Aorta (tissue), 5 donors: ENCODE data around the gene GNB1. TPM values are rescaled to one million over a fixed set of nuclear protein-coding genes. Genes with fewer than 3 reads are reported as not detected.

Experiments
- ATAC-seq: fragments of 200-7000 bp; cut with Tn5 transposase; one replicate; pipeline ENCODE4 v1.9.1; 2022; ENCODE audit warnings: moderate library complexity; ENCODE audit not compliant: low FRiP score
- DNase-seq, 2 donors: peaks; one replicate each; pipeline ENCODE4 v3.0.0-alpha.2; 2020
- H3K27ac ChIP-seq, 2 donors: one replicate each; pipeline ENCODE4 v1.5.1; 2013; ENCODE audit warnings: low read length in 2 of 2, mild to moderate bottlenecking in 2 of 2, moderate library complexity in 2 of 2, control low read depth in 1 of 2, inconsistent platforms in 1 of 2, low read depth in 1 of 2
- H3K27me3 ChIP-seq, 2 donors: one replicate each; pipeline ENCODE4 v1.6.1; 2013; ENCODE audit warnings: control low read depth in 1 of 2, low read length in 1 of 2, mild to moderate bottlenecking in 1 of 2, moderate library complexity in 1 of 2; ENCODE audit not compliant: insufficient read depth in 2 of 2, control insufficient read depth in 1 of 2
- H3K36me3 ChIP-seq, 2 donors: one replicate each; pipeline ENCODE4 v1.6.1; 2013; ENCODE audit warnings: control low read depth in 1 of 2, low read length in 1 of 2, mild to moderate bottlenecking in 1 of 2; ENCODE audit not compliant: insufficient read depth in 2 of 2, control insufficient read depth in 1 of 2
- H3K4me1 ChIP-seq, 2 donors: one replicate each; pipeline ENCODE4 v1.6.1; 2013; ENCODE audit warnings: low read length in 2 of 2, control low read depth in 1 of 2, mild to moderate bottlenecking in 1 of 2, moderate library complexity in 1 of 2; ENCODE audit not compliant: insufficient read depth in 2 of 2, control insufficient read depth in 1 of 2
- H3K4me3 ChIP-seq, 2 donors: one replicate each; pipeline ENCODE4 v1.5.1; 2013; ENCODE audit warnings: low read length in 2 of 2, control low read depth in 1 of 2, mild to moderate bottlenecking in 1 of 2
- H3K9me3 ChIP-seq: one replicate; pipeline ENCODE4 v1.6.1; 2013; ENCODE audit warnings: mild to moderate bottlenecking, low read length; ENCODE audit not compliant: control insufficient read depth
- WGBS, 2 donors: extraction: QIAGEN DNeasy Blood & Tissue Kit; methylation state at CpG; one replicate each; pipeline ENCODE4 v1.1.7; 2013; 5-methylcytosine and 5-hydroxymethylcytosine counted together
- intact Hi-C, 2 donors: fragments of 100-400 bp; cut with DNase I; formaldehyde crosslinking; loops; one replicate each; pipeline versions ENCODE4 v1.14.2 to v1.15.0; 2022
- polyA plus RNA-seq, 2 donors: library from polyadenylated mRNA; stranded (reverse); fragments of 200-250 nt; gene quantifications; one replicate each; pipeline ENCODE4 v1.2.3, GENCODE V29; 2013
- total RNA-seq, 2 donors: library from RNA; stranded (reverse); fragmentation: NEBNext Ultra II Directional; extraction: Animal tissue kit (Norgen Biotek cat#: 25700); gene quantifications; one replicate each; pipeline ENCODE4 v1.2.1, GENCODE V29; 2021
- donor health status: healthy with polysubstance abuse.
- donor health status: Bipolar disorder and iron deficiency.
- donor health status: DM: no; HTN: no; CAD: no.
- donor health status: DM: no; HTN: no; CAD: no.
- donor health status: DM: yes; HTN: yes; CAD: no.

Gene GNB1
- total and polyA plus RNA-seq, 4 donors = 142 to 312 (median 248) TPM

- Histone ChIP-seq H3K9me3 (no peaks in the 10 kb centered on the region), H3K4me1 (peaks cover 0 to 3% of the 10 kb centered on the region in 2 donors), H3K27ac (peak overlapping the region in 1 of 2 donors; percentile 73), H3K4me3 (no peak overlapping the region), H3K27me3 (no peaks in the 10 kb centered on the region), H3K36me3 (peaks cover 0 to 3% of the 10 kb centered on the region in 2 donors)
- peak in 1 of 2 donors; percentile 28 for DNase-seq
- no peak for ATAC-seq
- intact Hi-C loops = no loop called here
- WGBS, 2 donors = 38 to 40% methylated on average over 8 of the region's 8 CpGs
These were observed 43.6 kb downstream of the GNB1 start for GRCh38 chr1:1847061-1847850.

GRCh38 chr1:1846386-1846918 is 44.4 kb downstream of the GNB1 start:
- intact Hi-C loops = no loop called here
- no peaks in the 10 kb centered on the region for H3K27me3 ChIP-seq
- 84 to 87% methylated on average over 5 of the region's 5 CpGs for WGBS, 2 donors

GRCh38 chr1:1842360-1843146 is 48.3 kb downstream of the GNB1 start:
- intact Hi-C loops = no loop called here

More at GRCh38 chr1:1846386-1846918, 44.4 kb downstream of the GNB1 start:
- no peak overlapping the region for H3K4me3 ChIP-seq
- DNase-seq (no peak), ATAC-seq (no peak)
- H3K36me3 ChIP-seq = peaks cover 0 to 3% of the 10 kb centered on the region in 2 donors
- H3K4me1 ChIP-seq = peaks cover 0 to 3% of the 10 kb centered on the region in 2 donors
- no peaks in the 10 kb centered on the region for H3K9me3 ChIP-seq
- H3K27ac ChIP-seq = peak overlapping the region in 1 of 2 donors; percentile 4

GRCh38 chr1:1841575-1841995 is 49.3 kb downstream of the GNB1 start:
- H3K27ac ChIP-seq = peak overlapping the region in 1 of 2 donors; percentile 26
- ATAC-seq = no peak
- H3K9me3 ChIP-seq = no peaks in the 10 kb centered on the region
- DNase-seq = no peak
- H3K4me1 ChIP-seq = peaks cover 0 to 5% of the 10 kb centered on the region in 2 donors
- 25 to 40% methylated on average over 3 of the region's 3 CpGs for WGBS, 2 donors
- intact Hi-C loops = no loop called here
- H3K36me3 ChIP-seq = peaks cover 0 to 3% of the 10 kb centered on the region in 2 donors
- H3K27me3 ChIP-seq = no peaks in the 10 kb centered on the region
- no peak overlapping the region for H3K4me3 ChIP-seq

More at GRCh38 chr1:1842360-1843146, 48.3 kb downstream of the GNB1 start:
- WGBS, 2 donors = 78% methylated on average over 11 of the region's 11 CpGs
- Histone ChIP-seq H3K27me3 (no peaks in the 10 kb centered on the region), H3K27ac (no peak overlapping the region), H3K9me3 (no peaks in the 10 kb centered on the region), H3K36me3 (peaks cover 0 to 3% of the 10 kb centered on the region in 2 donors), H3K4me1 (peaks cover 0 to 8% of the 10 kb centered on the region in 2 donors), H3K4me3 (no peak overlapping the region)
- ATAC-seq (no peak), DNase-seq (peak in 1 of 2 donors; percentile 43)

DNA sequence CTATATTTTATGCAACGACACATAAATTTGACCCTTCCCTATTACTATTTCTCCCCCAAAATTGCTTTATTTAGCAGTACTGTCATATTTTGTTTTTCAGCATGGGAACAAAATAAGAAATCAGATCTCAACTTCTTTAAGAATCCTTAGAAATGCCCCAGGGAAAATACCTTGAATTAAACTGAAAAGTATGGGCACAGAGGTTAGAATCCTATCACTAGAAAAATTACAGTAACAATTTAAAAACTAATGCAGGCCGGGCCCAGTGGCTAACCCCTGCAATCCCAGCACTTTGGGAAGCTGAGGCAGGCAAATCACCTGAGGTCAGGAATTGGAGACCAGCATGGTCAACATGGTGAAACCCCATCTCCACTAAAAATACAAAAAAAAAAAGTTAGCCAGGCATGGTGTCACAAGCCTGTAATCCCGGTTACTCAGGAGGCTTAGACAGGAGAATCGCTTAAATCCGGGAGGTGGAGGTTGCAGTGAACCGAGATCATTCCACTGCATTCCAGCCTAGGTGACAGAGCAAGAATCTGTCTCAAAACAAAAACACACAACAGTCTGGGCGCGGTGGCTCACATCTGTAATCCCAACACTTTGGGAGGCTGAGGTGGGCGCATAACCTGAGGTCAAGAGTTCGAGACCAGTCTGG is 51.4 kb downstream of the GNB1 start:
- no peaks in the 10 kb centered on the region for H3K27me3 ChIP-seq
- ATAC-seq (no peak), DNase-seq (peak in 1 of 2 donors; percentile 21)
- no peaks in the 10 kb centered on the region for H3K9me3 ChIP-seq
- intact Hi-C loops = no loop called here
- no peak overlapping the region for H3K4me3 ChIP-seq
- whole genome bisulfite sequencing, 2 donors = 88 to 90% methylated on average over 10 of the region's 10 CpGs
- H3K36me3 ChIP-seq = peaks cover 0 to 2% of the 10 kb centered on the region in 2 donors
- H3K4me1 ChIP-seq = peaks cover 0 to 5% of the 10 kb centered on the region in 2 donors
- no peak overlapping the region for H3K27ac ChIP-seq

- 96 to 98% methylated on average over 8 of the region's 8 CpGs for WGBS, 2 donors
- no peaks in the 10 kb centered on the region for H3K27me3 ChIP-seq
- H3K9me3 ChIP-seq = no peaks in the 10 kb centered on the region
- intact Hi-C loops = no loop called here
- ATAC-seq (no peak), DNase-seq (no peak)
- H3K36me3 ChIP-seq = peaks cover 0 to 4% of the 10 kb centered on the region in 2 donors
- H3K4me3 ChIP-seq = no peak overlapping the region
- H3K4me1 ChIP-seq = peaks cover 2 to 3% of the 10 kb centered on the region in 2 donors
- no peak overlapping the region for H3K27ac ChIP-seq
These were observed 54.8 kb downstream of the GNB1 start for GRCh38 chr1:1836119-1836518.

- no peak for DNase-seq
- Histone ChIP-seq H3K9me3 (no peaks in the 10 kb centered on the region), H3K27me3 (no peaks in the 10 kb centered on the region), H3K36me3 (peaks cover 0 to 4% of the 10 kb centered on the region in 2 donors), H3K4me3 (no peak overlapping the region), H3K27ac (no peak overlapping the region), H3K4me1 (peaks cover 2% of the 10 kb centered on the region in 2 donors)
- ATAC-seq = no peak
- WGBS, 2 donors = 86 to 87% methylated on average over 3 of the region's 3 CpGs
- intact Hi-C loops = no loop called here
These were observed 55.3 kb downstream of the GNB1 start for GRCh38 chr1:1835546-1835945.

GRCh38 chr1:1833916-1834325 is 57.0 kb downstream of the GNB1 start:
- Histone ChIP-seq H3K4me3 (no peak overlapping the region), H3K36me3 (peaks cover 0 to 4% of the 10 kb centered on the region in 2 donors), H3K27me3 (no peaks in the 10 kb centered on the region), H3K27ac (no peak overlapping the region), H3K9me3 (no peaks in the 10 kb centered on the region), H3K4me1 (peaks cover 0 to 2% of the 10 kb centered on the region in 2 donors)
- no peak for ATAC-seq
- WGBS, 2 donors = 50 to 54% methylated on average over 6 of the region's 6 CpGs
- intact Hi-C loops = no loop called here
- no peak for DNase-seq
